GM12878 (cell line): Measurements from ENCODE around the gene MAP3K7CL. TPM values are rescaled to one million over a fixed set of nuclear protein-coding genes. Genes with fewer than 3 reads are reported as not detected.

Experiments used
- ATAC-seq: fragments of 200-7000 bp; cut with Tn5 transposase; 3 replicates; pipeline ENCODE4 v1.9.1; 2020; ENCODE audit warnings: mild to moderate bottlenecking, moderate library complexity
- BruUV-seq: library from RNA; stranded (reverse); fragments of 400-500 nt; replicated peaks from 2 replicates; lab custom pipeline; 2021; lab: Mats Ljungman, UMichigan
- CTCF ChIA-PET: fragments of 300-600 bp; sonication (Branson Sonifier 250); formaldehyde crosslinking; extraction: SDS; loops from one replicate; lab custom pipeline; 2021; ENCODE audit warnings: inconsistent platforms; lab: Yijun Ruan, JAX
- POLR2A ChIA-PET: fragments of 350-600 bp; formaldehyde crosslinking; extraction: SDS; loops from one replicate; lab custom pipeline; 2021; ENCODE audit warnings: inconsistent platforms; lab: Charles Lee
- RAD21 ChIA-PET: fragments of 300-600 bp; sonication (Branson Sonifier 250); formaldehyde crosslinking; loops from one replicate; lab custom pipeline; 2023; ENCODE audit warnings: antibody characterized with exemption; ENCODE audit not compliant: unreplicated experiment; lab: Charles Lee
- SMC1A ChIA-PET: fragments of 300-600 bp; sonication (Branson Sonifier 250); formaldehyde crosslinking; loops from one replicate; lab custom pipeline; 2023; ENCODE audit not compliant: unreplicated experiment, uncharacterized antibody; lab: Charles Lee
- DNase-seq: peaks from one replicate; pipeline ENCODE4 v3.0.0-alpha.2; 2011; ENCODE audit warnings: low read depth, low spot score
- FAIRE-seq: peaks from 3 replicates; lab custom pipeline; 2011; peaks lifted over from hg19 to GRCh38; lab: Jason Lieb, UNC
- H2AFZ ChIP-seq: 2 replicates; pipeline ENCODE4 v1.6.0; 2011; ENCODE audit warnings: low read depth, low read length, control low read depth; ENCODE audit not compliant: control insufficient read depth
- H3K27ac ChIP-seq: 2 replicates; pipeline ENCODE4 v1.5.1; 2011; ENCODE audit warnings: control low read depth; ENCODE audit not compliant: control insufficient read depth, insufficient read depth
- H3K27me3 ChIP-seq, 2 experiments: replicated peaks in 1 of 2; 2 replicates each; pipeline versions ENCODE4 v1.6.0 to v1.6.1; 2011; ENCODE audit warnings: low read length in 1 of 2; ENCODE audit not compliant: control insufficient read depth in 2 of 2, insufficient read depth in 2 of 2
- H3K36me3 ChIP-seq, 2 experiments: 2 replicates each; pipeline ENCODE4 v1.5.1; 2011; ENCODE audit warnings: low read length in 1 of 2; ENCODE audit not compliant: control insufficient read depth in 2 of 2, insufficient read depth in 2 of 2
- H3K4me1 ChIP-seq: 2 replicates; pipeline ENCODE4 v1.6.1; 2011; ENCODE audit warnings: mild to moderate bottlenecking, low read length, moderate library complexity, mixed read lengths; ENCODE audit not compliant: control insufficient read depth, insufficient read depth
- H3K4me2 ChIP-seq: 2 replicates; pipeline ENCODE4 v1.6.0; 2011; ENCODE audit warnings: control low read depth; ENCODE audit not compliant: control insufficient read depth, insufficient read depth
- H3K4me3 ChIP-seq: fragments of 200-600 bp; sonication (generic); 2 replicates; pipeline ENCODE4 v1.5.1; 2016
- H3K79me2 ChIP-seq: 2 replicates; pipeline ENCODE4 v1.6.0; 2011; ENCODE audit warnings: low read length; ENCODE audit not compliant: control insufficient read depth, insufficient read depth
- H3K9ac ChIP-seq: 2 replicates; pipeline ENCODE4 v1.8.0; 2011; ENCODE audit warnings: low read length, control low read depth, mixed read lengths; ENCODE audit not compliant: control insufficient read depth, insufficient read depth
- H3K9me3 ChIP-seq: replicated peaks from 3 replicates; pipeline ENCODE4 v1.5.1; 2011; ENCODE audit warnings: mild to moderate bottlenecking, low read length; ENCODE audit not compliant: control insufficient read depth, insufficient read depth
- H4K20me1 ChIP-seq: 2 replicates; pipeline ENCODE4 v1.6.0; 2011; ENCODE audit not compliant: control insufficient read depth, insufficient read depth
- BCL11A ChIP-seq: IDR thresholded peaks from 2 replicates; pipeline ENCODE4 v1.6.1; 2011; ENCODE audit warnings: low read depth, low read length
- MYB ChIP-seq: fragments of 150-350 bp; IDR thresholded peaks from 2 replicates; pipeline ENCODE4 v1.6.1; 2014; ENCODE audit warnings: mild to moderate bottlenecking, low read depth, low read length, borderline replicate concordance
- POU2F2 ChIP-seq: IDR thresholded peaks from 3 replicates; pipeline ENCODE4 v1.6.1; 2011; ENCODE audit warnings: low read depth, mild to moderate bottlenecking, low read length, borderline replicate concordance
- SMARCA5 ChIP-seq: fragments of 450-650 bp; IDR thresholded peaks from 2 replicates; pipeline ENCODE4 v1.6.1; 2017; ENCODE audit warnings: mild to moderate bottlenecking
- SREBF2 ChIP-seq: IDR thresholded peaks from 2 replicates; pipeline ENCODE4 v1.6.1; 2012; ENCODE audit warnings: mild to moderate bottlenecking, low read length
- WGBS: methylation state at CpG from one replicate; pipeline ENCODE4 v1.1.6; 2016; ENCODE audit warnings: low lambda C conversion rate; ENCODE audit not compliant: insufficient replicate concordance, insufficient coverage; ENCODE audit errors: missing lambda C conversion rate; 5-methylcytosine and 5-hydroxymethylcytosine counted together
- in situ Hi-C: fragments of 300-500 bp; cut with MboI; formaldehyde crosslinking; loops from 9 replicates; pipeline ENCODE4 v1.14.3; 2018; ENCODE audit warnings: mixed read lengths
- intact Hi-C: fragments of 100-400 bp; cut with micrococcal nuclease; formaldehyde crosslinking; loops from one replicate; pipeline ENCODE4 v1.14.2; 2022; ENCODE audit not compliant: unreplicated experiment
- polyA plus RNA-seq, 11 experiments: library from polyadenylated mRNA; depleted of rRNA in 4 of 11; unstranded in 6 of 11; stranded (reverse) in 5 of 11; fragments of >200 nt; fragmentation: Nextera tagmentation in 4 of 11; fragmentation: Illumina TruSeq in 1 of 11; extraction: Ambion mirVana in 4 of 11; extraction: Trizol in 1 of 11; gene quantifications; 1 replicate in 1 of 11; 2 replicates in 10 of 11; pipeline versions ENCODE4 v1.2.1 to v1.2.3, GENCODE V29; 2011 to 2016; ENCODE audit warnings: inconsistent platforms in 2 of 11, missing spikeins in 2 of 11, low read depth in 1 of 11
- total RNA-seq, 4 experiments: library from RNA; depleted of rRNA in 3 of 4; stranded (reverse); fragments of >200 nt in 3 of 4; fragmentation: Illumina TruSeq in 1 of 4; extraction: Trizol in 1 of 4; gene quantifications; 2 replicates each; pipeline versions ENCODE4 v1.2.1 to v1.2.3, GENCODE V29; 2013 to 2021
- TF ChIP-seq, protein P1 (sequence below): IDR thresholded peaks from 2 replicates; pipeline ENCODE4 v1.6.1; 2012; ENCODE audit warnings: low read depth, low read length, improper control_type of control experiment
- TF ChIP-seq, protein P2 (sequence below): fragments of 450-650 bp; IDR thresholded peaks from 2 replicates; pipeline ENCODE4 v1.6.1; 2018; ENCODE audit warnings: mild to moderate bottlenecking, low read depth, moderate library complexity; ENCODE audit not compliant: partially characterized antibody
- TF ChIP-seq, protein P3 (sequence below): IDR thresholded peaks from 2 replicates; pipeline ENCODE4 v1.6.1; 2012; ENCODE audit warnings: improper control_type of control experiment, low read depth, low read length; ENCODE audit not compliant: insufficient replicate concordance

MAP3K7CL gene
- total and polyA plus RNA-seq, 10 of the 15 experiments (the other 5 are each of a cell fraction or from before 2014, with no cell fraction given) = 3.2 to 19.7 (median 6.6) TPM

DNA sequence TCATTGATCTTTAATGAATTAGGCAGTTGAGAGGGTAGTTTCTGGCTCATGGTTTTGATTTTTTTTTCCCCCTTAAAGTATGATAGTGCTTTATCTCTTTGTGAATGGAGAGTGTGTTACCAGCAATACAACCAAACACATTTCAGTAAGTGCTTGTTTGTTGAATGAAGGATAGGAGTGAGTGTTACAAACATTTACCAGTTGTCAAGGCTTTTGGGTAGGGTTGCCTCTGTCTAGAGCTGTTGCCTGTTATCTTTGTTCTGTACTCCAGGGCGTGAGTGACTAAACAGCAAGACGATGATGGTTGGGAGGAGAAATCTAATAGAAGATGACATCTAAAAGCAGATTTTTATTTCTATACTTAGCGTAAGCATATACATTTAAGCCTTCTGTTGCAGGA, 21.5 kb downstream of the MAP3K7CL start:
- Histone ChIP-seq H3K9me3 (no peaks in the 10 kb centered on the region), H3K4me3 (no peak overlapping the region), H3K9ac (no peak overlapping the region), H2AFZ (no peak overlapping the region), H3K4me1 (no peaks in the 10 kb centered on the region)
- ChIA-PET CTCF (interaction anchor here (0.6 to 1.4 kb wide), 2 partner anchors 12 to 14 kb away, joined by 3 to 5 read pairs; no protein-coding TSS in a partner anchor), POLR2A (no interaction called here)
- in situ Hi-C loops = no loop called here
- intact Hi-C loops = no loop called here
- 94% methylated on average over 3 of the region's 3 CpGs for WGBS
- BruUV-seq = no TSS peak
- no peak for TF ChIP-seq SREBF2
- no peak for TF ChIP-seq POU2F2
- TF ChIP-seq, protein P1, sequence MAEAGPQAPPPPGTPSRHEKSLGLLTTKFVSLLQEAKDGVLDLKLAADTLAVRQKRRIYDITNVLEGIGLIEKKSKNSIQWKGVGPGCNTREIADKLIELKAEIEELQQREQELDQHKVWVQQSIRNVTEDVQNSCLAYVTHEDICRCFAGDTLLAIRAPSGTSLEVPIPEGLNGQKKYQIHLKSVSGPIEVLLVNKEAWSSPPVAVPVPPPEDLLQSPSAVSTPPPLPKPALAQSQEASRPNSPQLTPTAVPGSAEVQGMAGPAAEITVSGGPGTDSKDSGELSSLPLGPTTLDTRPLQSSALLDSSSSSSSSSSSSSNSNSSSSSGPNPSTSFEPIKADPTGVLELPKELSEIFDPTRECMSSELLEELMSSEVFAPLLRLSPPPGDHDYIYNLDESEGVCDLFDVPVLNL = no peak
- TF ChIP-seq SMARCA5 = no peak
- no peak for TF ChIP-seq BCL11A
- TF ChIP-seq, all 136 proteins: peak for 0
- ChIA-PET SMC1A (interaction anchor here (0.9 to 1.6 kb wide), 5 partner anchors 21 to 219 kb away, joined by 3 to 5 read pairs (median 3); no protein-coding TSS in a partner anchor), RAD21 (no interaction called here)
- Histone ChIP-seq H4K20me1 (no peaks in the 10 kb centered on the region), H3K79me2 (no peaks in the 10 kb centered on the region), H3K36me3 (no peaks in the 10 kb centered on the region), H3K27ac (no peak overlapping the region), H3K4me2 (no peak overlapping the region), H3K27me3 (no peaks in the 10 kb centered on the region)
- DNase-seq (no peak), ATAC-seq (no peak), FAIRE-seq (no peak)

DNA sequence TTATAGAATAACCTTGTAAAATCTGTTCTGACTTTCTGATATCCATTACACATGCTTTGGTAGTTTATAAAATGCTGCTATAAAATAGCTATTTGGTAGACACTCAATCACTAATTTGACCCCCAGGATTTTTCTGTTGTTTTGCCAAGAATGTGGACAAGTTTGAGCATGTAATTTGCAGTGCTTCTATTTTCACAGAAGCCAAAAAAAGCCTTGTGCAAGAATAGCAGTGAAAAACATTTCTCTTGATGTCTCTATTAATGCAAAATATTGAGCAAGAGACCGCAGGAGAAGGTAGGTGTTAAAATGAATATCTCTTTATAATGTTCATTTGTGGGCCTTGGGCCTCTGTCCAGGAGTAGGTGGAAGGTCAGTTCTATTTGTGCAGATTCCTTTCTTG, 22.5 kb downstream of the MAP3K7CL start:
- H3K27me3 ChIP-seq = no peaks in the 10 kb centered on the region
- CTCF ChIA-PET = interaction anchor here (1.4 kb wide), 1 partner anchor 11 kb away, joined by 5 read pairs; no protein-coding TSS in a partner anchor
- POLR2A ChIA-PET = interaction anchor here (0.6 kb wide), 1 partner anchor 30 kb away, joined by 7 read pairs; no protein-coding TSS in a partner anchor
- ATAC-seq = no peak
- BruUV-seq = no TSS peak
- no peaks in the 10 kb centered on the region for H3K9me3 ChIP-seq
- H3K4me1 ChIP-seq = no peaks in the 10 kb centered on the region
- no peak overlapping the region for H3K4me3 ChIP-seq
- H3K27ac ChIP-seq = no peak overlapping the region
- RAD21 ChIA-PET = no interaction called here
- H3K36me3 ChIP-seq = no peaks in the 10 kb centered on the region
- FAIRE-seq = no peak
- no peak overlapping the region for H3K4me2 ChIP-seq
- no peaks in the 10 kb centered on the region for H4K20me1 ChIP-seq
- H3K9ac ChIP-seq = no peak overlapping the region
- no peak for DNase-seq
- no peak overlapping the region for H2AFZ ChIP-seq
- SMC1A ChIA-PET = no interaction called here
- 100% methylated on average over 1 of the region's 1 CpG for WGBS
- in situ Hi-C loops = no loop called here
- intact Hi-C loops = no loop called here
- H3K79me2 ChIP-seq = no peaks in the 10 kb centered on the region
- no peak for TF ChIP-seq MYB
- TF ChIP-seq, protein P2, sequence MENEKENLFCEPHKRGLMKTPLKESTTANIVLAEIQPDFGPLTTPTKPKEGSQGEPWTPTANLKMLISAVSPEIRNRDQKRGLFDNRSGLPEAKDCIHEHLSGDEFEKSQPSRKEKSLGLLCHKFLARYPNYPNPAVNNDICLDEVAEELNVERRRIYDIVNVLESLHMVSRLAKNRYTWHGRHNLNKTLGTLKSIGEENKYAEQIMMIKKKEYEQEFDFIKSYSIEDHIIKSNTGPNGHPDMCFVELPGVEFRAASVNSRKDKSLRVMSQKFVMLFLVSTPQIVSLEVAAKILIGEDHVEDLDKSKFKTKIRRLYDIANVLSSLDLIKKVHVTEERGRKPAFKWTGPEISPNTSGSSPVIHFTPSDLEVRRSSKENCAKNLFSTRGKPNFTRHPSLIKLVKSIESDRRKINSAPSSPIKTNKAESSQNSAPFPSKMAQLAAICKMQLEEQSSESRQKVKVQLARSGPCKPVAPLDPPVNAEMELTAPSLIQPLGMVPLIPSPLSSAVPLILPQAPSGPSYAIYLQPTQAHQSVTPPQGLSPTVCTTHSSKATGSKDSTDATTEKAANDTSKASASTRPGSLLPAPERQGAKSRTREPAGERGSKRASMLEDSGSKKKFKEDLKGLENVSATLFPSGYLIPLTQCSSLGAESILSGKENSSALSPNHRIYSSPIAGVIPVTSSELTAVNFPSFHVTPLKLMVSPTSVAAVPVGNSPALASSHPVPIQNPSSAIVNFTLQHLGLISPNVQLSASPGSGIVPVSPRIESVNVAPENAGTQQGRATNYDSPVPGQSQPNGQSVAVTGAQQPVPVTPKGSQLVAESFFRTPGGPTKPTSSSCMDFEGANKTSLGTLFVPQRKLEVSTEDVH = no peak
- TF ChIP-seq, protein P3, sequence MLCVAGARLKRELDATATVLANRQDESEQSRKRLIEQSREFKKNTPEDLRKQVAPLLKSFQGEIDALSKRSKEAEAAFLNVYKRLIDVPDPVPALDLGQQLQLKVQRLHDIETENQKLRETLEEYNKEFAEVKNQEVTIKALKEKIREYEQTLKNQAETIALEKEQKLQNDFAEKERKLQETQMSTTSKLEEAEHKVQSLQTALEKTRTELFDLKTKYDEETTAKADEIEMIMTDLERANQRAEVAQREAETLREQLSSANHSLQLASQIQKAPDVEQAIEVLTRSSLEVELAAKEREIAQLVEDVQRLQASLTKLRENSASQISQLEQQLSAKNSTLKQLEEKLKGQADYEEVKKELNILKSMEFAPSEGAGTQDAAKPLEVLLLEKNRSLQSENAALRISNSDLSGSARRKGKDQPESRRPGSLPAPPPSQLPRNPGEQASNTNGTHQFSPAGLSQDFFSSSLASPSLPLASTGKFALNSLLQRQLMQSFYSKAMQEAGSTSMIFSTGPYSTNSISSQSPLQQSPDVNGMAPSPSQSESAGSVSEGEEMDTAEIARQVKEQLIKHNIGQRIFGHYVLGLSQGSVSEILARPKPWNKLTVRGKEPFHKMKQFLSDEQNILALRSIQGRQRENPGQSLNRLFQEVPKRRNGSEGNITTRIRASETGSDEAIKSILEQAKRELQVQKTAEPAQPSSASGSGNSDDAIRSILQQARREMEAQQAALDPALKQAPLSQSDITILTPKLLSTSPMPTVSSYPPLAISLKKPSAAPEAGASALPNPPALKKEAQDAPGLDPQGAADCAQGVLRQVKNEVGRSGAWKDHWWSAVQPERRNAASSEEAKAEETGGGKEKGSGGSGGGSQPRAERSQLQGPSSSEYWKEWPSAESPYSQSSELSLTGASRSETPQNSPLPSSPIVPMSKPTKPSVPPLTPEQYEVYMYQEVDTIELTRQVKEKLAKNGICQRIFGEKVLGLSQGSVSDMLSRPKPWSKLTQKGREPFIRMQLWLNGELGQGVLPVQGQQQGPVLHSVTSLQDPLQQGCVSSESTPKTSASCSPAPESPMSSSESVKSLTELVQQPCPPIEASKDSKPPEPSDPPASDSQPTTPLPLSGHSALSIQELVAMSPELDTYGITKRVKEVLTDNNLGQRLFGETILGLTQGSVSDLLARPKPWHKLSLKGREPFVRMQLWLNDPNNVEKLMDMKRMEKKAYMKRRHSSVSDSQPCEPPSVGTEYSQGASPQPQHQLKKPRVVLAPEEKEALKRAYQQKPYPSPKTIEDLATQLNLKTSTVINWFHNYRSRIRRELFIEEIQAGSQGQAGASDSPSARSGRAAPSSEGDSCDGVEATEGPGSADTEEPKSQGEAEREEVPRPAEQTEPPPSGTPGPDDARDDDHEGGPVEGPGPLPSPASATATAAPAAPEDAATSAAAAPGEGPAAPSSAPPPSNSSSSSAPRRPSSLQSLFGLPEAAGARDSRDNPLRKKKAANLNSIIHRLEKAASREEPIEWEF = no peak
